Testis (tissue), 2 donors: ENCODE results near the gene PYGB.

ENCODE experiments used
- POLR2A ChIP-seq: fragments of 450-650 bp; IDR thresholded peaks from one replicate; pipeline ENCODE4 v1.6.1; 2017; ENCODE audit warnings: antibody characterized with exemption, mild to moderate bottlenecking, moderate library complexity
- TF ChIP-seq, protein P1 (sequence below), 3 experiments: fragments of 450-650 bp in 2 of 3; fragments of 200-600 bp in 1 of 3; sonication (generic) in 1 of 3; IDR thresholded peaks; one replicate each; pipeline ENCODE4 v1.5.1; 2016 to 2019; ENCODE audit warnings: antibody characterized with exemption in 3 of 3, mild to moderate bottlenecking in 2 of 3, moderate library complexity in 1 of 3

- TF ChIP-seq, protein P1, sequence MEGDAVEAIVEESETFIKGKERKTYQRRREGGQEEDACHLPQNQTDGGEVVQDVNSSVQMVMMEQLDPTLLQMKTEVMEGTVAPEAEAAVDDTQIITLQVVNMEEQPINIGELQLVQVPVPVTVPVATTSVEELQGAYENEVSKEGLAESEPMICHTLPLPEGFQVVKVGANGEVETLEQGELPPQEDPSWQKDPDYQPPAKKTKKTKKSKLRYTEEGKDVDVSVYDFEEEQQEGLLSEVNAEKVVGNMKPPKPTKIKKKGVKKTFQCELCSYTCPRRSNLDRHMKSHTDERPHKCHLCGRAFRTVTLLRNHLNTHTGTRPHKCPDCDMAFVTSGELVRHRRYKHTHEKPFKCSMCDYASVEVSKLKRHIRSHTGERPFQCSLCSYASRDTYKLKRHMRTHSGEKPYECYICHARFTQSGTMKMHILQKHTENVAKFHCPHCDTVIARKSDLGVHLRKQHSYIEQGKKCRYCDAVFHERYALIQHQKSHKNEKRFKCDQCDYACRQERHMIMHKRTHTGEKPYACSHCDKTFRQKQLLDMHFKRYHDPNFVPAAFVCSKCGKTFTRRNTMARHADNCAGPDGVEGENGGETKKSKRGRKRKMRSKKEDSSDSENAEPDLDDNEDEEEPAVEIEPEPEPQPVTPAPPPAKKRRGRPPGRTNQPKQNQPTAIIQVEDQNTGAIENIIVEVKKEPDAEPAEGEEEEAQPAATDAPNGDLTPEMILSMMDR (IDR thresholded peaks at IDR 0.05): no peak
- no peak for TF ChIP-seq POLR2A
These were observed 72.3 kb downstream of the PYGB start for GRCh38 chr20:25320035-25320800.
